GM12873 (cell line): Measurements from ENCODE around the gene OR52L1.

Source experiments
- CTCF ChIP-seq: IDR thresholded peaks from 2 replicates; pipeline ENCODE4 v1.5.1; 2012; ENCODE audit warnings: low read depth, mild to moderate bottlenecking, moderate library complexity, low read length, control low read depth; ENCODE audit not compliant: insufficient read depth; ENCODE audit errors: missing control alignments

The OR52L1 gene

GRCh38 chr11:5938603-5938965, 48.2 kb downstream of the OR52L1 start:
- TF ChIP-seq CTCF = no peak

GRCh38 chr11:5937868-5938602, 48.8 kb downstream of the OR52L1 start:
- no peak for TF ChIP-seq CTCF
